Endothelial cell of hepatic sinusoid (primary cell): ENCODE measurements around the gene PDE9A.

Experiments
- in situ Hi-C: cut with HindIII; loops from 2 replicates; pipeline ENCODE4 v1.10.0; 2017; ENCODE audit warnings: low sequenced_read_pairs

PDE9A gene

DNA sequence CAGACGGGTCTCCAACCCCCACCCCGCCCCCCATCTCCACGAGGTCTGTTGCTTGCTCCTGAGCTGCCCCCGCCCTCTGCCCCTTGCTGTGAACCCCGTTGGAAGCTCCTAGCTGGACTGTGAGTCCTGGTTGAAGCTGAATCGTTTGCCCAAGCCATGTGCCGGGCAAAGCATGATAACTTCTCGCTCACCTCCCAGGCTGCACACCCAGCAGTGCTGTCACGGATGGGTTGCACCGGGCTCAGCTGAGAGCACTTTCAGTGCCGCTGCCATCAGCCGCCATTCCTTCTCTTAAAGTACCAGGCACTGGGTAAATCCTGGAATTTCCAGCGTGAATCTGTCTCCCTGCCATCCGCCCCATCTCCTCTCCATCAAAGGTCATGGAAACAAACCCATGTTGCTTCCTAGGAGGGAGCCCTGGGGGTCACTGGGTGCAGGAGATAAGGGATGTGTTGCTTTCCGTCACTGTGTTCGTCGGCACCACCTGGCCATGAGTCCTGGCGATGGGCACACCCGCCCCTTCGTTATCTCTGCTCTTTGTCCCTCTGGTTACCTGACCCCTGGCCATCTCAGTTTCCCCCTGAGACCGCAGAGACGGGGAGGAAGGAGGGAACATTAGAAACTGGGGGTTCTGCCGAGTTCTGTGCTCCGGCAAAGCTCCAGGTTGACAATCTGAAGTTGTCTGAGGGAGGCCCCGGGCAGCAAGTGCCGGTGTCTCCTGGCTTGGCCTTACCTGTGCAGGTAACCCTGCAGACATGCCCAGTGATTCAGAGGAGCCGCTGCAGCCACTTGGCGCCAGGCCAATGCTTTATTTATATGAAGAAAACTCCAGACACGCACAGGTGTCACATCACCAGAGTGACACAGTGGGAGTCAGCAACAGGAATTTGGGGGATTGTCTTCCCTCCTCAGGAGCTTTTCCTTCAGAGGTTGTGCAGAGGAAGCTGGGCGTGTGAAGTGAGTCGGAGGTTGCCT, 2.7 kb downstream of the PDE9A start:
- in situ Hi-C loops: no loop called here

- in situ Hi-C loops: no loop called here
These were observed 3.5 kb downstream of the PDE9A start for GRCh38 chr21:42656872-42657271.

GRCh38 chr21:42657676-42658319, 4.4 kb downstream of the PDE9A start:
- in situ Hi-C loops: no loop called here

GRCh38 chr21:42658320-42659105, 5.1 kb downstream of the PDE9A start:
- in situ Hi-C loops: no loop called here

- in situ Hi-C loops: no loop called here
These were observed 6.1 kb downstream of the PDE9A start for GRCh38 chr21:42659416-42660117.

DNA sequence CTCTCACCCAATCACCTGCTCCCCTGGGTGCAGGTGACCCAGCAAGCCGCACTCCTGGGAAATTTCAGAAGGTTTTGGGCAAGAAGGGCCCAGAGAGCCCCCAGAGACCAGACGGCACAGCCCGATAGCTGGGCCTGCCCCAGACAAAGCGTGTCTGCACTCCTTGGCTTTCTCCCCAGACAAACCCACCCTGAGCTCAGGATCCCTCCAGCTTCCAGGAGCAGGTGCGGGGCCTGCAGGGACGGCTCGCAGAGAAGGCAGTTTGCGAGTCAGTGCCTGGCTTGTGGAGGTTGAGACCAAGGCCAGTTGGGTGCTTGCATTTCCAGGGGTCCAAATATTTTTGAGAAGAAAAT, 6.7 kb downstream of the PDE9A start:
- in situ Hi-C loops: no loop called here

DNA sequence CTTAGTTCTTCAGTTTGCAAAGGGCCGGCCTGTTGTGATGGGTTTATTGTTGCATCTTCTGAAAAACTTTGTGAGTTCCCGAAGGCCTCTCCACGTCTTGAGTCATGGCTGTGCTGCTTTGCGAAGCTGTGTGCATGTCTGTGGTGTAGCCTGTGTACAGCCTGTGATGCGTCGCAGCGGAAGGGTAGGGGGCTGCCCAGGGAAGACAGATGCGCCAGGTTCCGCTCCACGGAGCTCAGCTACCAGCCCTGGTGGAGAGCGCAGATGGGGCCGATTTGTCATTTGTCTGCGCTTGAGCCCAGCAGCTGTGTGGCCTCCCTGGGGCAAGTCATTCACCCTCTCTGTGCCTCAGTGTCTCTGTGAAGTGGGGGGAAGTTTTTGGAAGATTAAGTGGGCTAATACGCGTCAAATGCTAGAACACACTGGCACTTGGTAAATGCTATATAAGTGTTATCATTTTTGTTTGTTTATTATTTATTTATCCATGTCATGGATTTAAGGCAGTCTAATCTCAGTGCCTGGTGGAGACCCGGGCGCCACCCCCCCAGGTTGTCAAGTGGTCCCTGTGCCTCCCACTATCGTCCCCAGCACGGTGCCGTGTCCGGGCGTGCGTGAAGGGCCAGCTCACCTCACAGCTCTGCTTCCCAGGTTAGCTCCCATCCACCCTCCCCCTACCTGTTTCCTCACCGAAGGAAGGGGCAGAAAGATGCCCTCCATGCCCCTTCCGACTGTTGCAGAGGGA, 8.4 kb downstream of the PDE9A start:
- in situ Hi-C loops: no loop called here

GRCh38 chr21:42662430-42663199, 9.2 kb downstream of the PDE9A start:
- in situ Hi-C loops: no loop called here

GRCh38 chr21:42663200-42663750, 9.9 kb downstream of the PDE9A start:
- in situ Hi-C loops: no loop called here

- in situ Hi-C loops: no loop called here
These were observed 10.6 kb downstream of the PDE9A start for GRCh38 chr21:42663860-42664535.

DNA sequence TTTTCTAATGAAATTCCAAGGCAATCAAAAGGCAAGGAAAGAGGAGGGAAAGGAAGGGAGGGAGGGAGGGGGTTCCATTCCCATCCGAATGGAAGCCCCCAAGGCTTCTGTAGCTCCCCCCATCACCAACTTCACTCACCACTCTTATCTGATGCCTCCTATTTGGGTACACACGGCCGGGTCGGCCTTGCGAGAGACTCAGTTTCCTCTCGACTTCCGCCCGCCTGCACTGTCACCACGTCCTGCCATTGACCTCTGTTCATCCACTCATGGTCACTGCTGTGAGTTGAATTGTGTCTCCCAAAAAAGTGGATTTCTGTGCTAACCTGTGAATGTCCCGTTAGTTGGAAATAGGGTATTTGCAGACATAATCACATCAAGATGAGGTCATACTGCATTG, 11.2 kb downstream of the PDE9A start:
- in situ Hi-C loops: no loop called here

GRCh38 chr21:42665026-42665425, 11.6 kb downstream of the PDE9A start:
- in situ Hi-C loops: no loop called here

DNA sequence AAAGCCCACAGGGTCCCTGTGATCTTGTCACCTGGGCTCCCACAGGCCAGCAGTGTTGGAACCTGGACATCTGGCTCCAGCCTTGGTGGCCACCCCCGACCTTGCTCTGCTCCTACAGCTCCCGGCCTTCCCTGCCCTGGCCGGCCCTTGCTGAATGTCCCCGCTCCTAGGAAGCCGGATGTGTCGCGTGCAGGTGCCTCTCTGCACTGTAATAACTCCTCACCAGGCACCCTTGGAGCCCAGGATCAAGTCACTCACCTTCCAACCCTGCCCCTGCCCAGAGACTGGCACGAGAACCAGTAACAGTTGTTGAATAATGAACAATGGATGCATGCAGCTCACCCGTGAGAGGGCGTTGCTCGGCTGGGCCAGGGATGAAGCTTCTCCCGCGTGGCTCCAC, 12.1 kb downstream of the PDE9A start:
- in situ Hi-C loops: no loop called here

DNA sequence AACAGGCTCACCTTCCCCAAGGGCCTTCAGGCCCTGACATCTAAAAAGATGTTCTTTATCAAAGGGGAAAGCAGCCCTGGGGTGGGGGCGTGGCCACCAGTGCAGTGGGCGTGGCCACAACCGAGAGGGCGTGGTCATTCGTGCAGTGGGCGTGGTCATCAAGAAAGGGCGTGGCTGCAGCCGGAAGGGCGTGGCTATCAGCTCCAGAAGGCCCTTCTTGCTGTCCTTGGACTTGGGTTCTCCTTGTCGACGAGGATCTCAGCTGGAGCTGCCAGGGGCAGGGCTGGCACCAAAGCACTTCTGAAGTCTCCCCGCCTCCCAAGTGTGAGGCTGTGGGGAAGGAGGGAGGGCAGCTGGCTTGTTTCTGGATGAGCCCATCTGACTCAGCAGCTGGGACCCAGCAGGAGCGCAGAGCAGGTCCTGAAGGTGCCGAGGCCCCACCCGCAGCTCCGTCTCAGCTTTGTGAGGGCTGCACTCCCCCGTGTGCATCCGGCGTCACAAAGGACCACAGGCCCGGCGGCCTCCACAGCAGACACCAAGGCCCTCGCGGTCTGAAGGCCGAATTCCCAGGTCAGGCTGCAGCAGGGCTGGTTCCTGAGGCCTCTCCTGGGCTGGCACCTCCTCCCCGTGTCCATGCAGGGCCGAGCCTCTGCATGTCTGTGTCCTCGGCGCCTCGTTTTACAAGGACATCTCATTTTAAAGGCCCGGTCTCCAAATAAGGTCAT, 12.8 kb downstream of the PDE9A start:
- in situ Hi-C loops: no loop called here

DNA sequence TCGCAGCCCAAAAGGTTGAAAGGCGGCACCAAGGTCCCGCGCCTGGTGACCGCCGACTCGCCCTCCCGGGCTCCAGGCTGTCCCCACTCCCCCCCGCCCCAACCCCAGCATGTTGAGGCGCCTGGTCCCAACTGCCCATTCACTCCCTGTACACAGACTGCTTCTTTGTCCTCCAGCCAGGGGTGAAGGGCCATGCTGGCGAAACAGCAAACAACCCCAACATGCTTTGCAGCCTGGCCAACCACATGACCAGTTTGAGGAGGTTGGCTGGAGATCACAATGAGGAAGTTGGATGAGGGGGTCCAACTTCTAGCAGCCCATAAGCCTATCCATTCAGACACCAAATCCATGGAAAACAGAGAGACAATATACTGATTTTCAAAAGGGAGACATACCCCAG, 13.5 kb downstream of the PDE9A start:
- in situ Hi-C loops: no loop called here

DNA sequence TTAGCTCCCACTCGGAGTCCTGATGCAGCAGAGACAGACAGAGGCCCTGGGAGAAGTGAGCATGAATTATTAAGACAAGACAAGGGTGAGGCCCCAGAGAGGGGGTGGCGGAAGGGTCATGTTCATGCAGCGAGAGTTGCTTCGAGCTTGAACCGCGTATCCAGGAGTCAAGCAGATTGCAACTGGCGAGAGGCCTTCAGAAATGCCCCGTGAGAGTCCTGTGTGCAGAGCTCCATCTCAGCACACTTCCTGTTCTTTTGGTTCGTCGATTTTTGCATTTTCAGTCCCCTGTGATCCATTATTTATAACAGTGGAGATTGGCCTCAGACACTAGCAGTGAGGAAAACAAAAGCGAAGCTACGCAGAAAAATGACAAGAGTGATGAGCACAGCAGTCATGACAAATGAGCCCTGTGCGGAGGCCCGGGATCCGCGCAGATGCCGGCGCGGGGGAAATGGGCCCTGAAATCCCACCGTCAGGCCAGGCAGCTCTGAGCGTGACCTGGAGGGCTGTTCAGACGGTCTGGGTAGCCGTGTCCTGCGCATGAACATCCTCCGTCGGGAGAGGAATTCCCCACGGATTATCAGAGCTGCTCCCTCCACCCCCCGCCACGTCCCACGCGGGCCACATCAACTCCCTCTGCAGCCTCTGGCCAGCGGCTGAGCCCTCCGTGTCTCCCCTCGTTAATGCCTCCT, 15.0 kb downstream of the PDE9A start:
- in situ Hi-C loops: no loop called here

- in situ Hi-C loops: no loop called here
These were observed 15.6 kb downstream of the PDE9A start for GRCh38 chr21:42669041-42669440.
